ENCODE measurements around the gene CENPX.

The CENPX gene

DNA sequence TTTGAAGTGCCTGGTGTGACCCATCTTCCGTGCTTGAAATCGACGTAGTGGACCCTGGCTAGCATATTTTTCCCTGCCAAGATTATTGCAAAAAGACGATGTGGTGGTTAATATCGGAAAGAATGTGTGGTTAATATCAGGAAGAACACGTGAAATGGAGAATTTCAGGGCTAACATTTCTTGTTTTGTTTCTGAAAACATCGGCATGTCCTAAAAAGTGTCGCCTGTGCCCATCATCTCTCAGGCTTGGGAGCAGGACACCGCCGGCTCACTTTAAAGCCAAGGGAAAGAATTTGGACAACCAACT is 15.2 kb upstream of the CENPX start:
- peak overlapping the region; percentile 59 for H3K4me3 ChIP-seq (ENCODE audit: extremely low read depth, insufficient read depth, low read length, poor library complexity, severe bottlenecking)
- 31 to 37% methylated on average over 8 to 10 of the region's 10 CpGs for WGBS, 2 experiments (ENCODE audit: insufficient coverage in 2 of 2)

DNA sequence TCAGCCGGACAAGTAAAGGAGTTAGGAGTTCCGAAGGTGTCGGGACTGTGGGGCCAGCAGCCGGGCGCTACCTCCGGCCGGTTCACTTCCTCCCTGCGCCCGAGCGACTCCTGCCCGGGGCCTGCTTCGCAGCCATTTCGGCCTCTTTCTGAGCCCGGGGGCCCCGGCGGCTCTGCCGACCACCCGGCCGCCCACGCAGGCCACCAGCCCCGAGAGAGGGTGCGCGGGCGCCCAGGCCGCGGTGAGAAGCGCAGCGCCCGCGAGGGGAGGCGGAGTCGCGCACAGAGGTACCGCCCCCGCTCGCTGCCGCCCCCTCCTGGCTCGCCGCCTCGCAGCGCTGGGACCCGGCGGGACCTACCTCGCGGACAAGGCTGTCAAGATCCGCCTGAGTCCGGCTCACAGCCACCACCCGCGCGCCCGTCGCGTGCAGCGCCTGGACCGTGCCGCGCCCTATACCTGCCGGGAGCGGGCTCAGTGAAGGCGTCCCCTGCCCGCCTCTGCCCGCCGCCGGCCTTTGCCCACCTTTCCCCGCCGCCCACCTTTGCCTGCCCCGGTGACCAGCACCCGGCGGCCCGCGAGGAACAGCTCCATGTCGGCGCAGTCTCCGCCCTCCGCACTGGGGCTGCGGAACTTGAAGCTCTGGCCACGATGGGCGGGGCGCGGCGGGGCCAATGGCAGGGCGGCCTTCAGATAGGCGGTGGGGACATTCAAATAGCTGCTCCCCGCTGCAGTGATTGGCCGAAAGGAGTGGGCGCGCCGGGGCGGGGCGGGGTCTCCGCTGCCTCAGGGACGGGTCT is 14.6 kb upstream of the CENPX start, which contains the start of gene DCXR:
TSS of gene DCXR (minus strand) at position 606 of the 797 bp plus-strand sequence. CDS start at position 591, 15 bp downstream.
- WGBS, 2 experiments (ENCODE audit: insufficient coverage in 2 of 2): 0 to 1% methylated on average over 64 to 71 of the region's 92 CpGs

More for the DNA sequence above, 15.2 kb upstream of the CENPX start:
- peak overlapping the region; percentile 31 for H3K27ac ChIP-seq (ENCODE audit: low read depth, low read length, severe bottlenecking)
- peaks cover 20% of the 10 kb centered on the region for H3K36me3 ChIP-seq (ENCODE audit: control insufficient read depth, insufficient read depth, low read length)
- H3K9me3 ChIP-seq (ENCODE audit: control insufficient read depth, low read length): no peaks in the 10 kb centered on the region
- peaks cover 10% of the 10 kb centered on the region for H3K4me1 ChIP-seq (ENCODE audit: control insufficient read depth, insufficient read depth, low read length, poor library complexity, severe bottlenecking)

DNA sequence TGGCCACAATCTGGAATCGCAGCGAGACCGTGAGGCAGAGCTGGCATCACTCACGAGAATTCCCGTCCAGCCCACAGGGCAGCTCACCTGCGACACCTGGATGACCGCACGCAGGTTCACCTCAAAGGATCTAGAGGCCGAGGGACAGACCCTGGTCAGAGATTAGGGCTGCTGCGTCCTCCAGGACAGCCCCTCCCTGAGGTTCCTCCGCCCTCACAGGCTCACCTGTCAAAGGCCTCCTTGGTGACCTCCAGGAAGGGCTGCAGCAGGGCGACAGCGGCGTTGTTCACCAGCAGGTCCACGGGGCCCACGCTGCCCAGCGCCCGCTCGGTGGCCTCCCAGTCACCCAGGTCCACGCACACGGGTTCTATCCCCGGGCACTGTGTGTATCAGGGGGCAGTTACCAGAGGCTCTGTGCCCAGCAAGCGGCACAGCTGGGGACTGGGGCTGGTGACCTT is 14.0 kb upstream of the CENPX start:
- H3K9me3 ChIP-seq (ENCODE audit: control insufficient read depth, low read length): no peaks in the 10 kb centered on the region
- H3K4me3 ChIP-seq (ENCODE audit: extremely low read depth, insufficient read depth, low read length, poor library complexity, severe bottlenecking): peak overlapping the region; percentile 59
- 64 to 71% methylated on average over 23 of the region's 23 CpGs for WGBS, 2 experiments (ENCODE audit: insufficient coverage in 2 of 2)
- H3K36me3 ChIP-seq (ENCODE audit: control insufficient read depth, insufficient read depth, low read length): peaks cover 20% of the 10 kb centered on the region
- peak overlapping the region; percentile 51 for H3K27ac ChIP-seq (ENCODE audit: low read depth, low read length, severe bottlenecking)
- peaks cover 16% of the 10 kb centered on the region for H3K4me1 ChIP-seq (ENCODE audit: control insufficient read depth, insufficient read depth, low read length, poor library complexity, severe bottlenecking)

More for the DNA sequence above, 14.6 kb upstream of the CENPX start, which contains the start of gene DCXR:
- Histone ChIP-seq H3K4me1 (ENCODE audit: control insufficient read depth, insufficient read depth, low read length, poor library complexity, severe bottlenecking) (peaks cover 16% of the 10 kb centered on the region), H3K27ac (ENCODE audit: low read depth, low read length, severe bottlenecking) (peak within 1 kb of the TSS; percentile 87), H3K4me3 (ENCODE audit: extremely low read depth, insufficient read depth, low read length, poor library complexity, severe bottlenecking) (peak within 1 kb of the TSS; percentile 59), H3K9me3 (ENCODE audit: control insufficient read depth, low read length) (no peaks in the 10 kb centered on the region), H3K36me3 (ENCODE audit: control insufficient read depth, insufficient read depth, low read length) (peaks cover 20% of the 10 kb centered on the region)

DNA sequence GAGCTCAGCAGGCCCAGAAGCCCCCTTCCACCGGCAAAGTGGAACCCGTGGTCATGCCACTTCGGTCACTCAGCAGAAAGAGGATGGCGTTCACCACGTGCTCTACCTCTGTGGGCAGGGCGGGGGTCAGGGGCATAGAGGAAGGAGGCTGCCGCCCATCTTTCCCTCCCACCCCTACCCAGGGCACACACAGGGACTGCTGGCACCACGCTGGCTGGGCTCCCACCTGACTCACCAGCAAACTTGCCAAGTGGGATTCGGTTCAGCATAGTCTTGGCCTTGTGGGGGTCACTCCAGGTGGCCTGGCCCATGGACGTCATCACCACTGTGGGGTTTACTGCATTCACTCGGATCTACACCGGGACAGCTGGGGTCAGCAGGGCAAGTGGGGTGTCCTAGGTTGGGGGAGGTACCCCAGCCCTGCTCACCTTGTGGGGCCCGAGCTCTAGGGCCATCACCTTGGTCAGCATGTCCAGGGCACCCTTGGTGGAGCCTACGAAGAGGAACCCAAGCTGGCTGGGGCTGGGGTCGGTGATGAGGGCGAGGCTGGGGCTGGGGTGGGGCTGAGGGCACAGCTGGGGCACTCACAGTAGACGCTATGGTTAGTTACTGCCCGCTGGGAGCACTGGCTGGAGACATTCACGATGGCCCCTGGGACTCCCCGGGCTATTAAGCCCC is 13.4 kb upstream of the CENPX start:
- peaks cover 20% of the 10 kb centered on the region for H3K36me3 ChIP-seq (ENCODE audit: control insufficient read depth, insufficient read depth, low read length)
- no peaks in the 10 kb centered on the region for H3K9me3 ChIP-seq (ENCODE audit: control insufficient read depth, low read length)
- 94 to 96% methylated on average over 13 to 18 of the region's 20 CpGs for WGBS, 2 experiments (ENCODE audit: insufficient coverage in 2 of 2)
- H3K4me3 ChIP-seq (ENCODE audit: extremely low read depth, insufficient read depth, low read length, poor library complexity, severe bottlenecking): peak overlapping the region; percentile 59
- H3K27ac ChIP-seq (ENCODE audit: low read depth, low read length, severe bottlenecking): no peak overlapping the region
- H3K4me1 ChIP-seq (ENCODE audit: control insufficient read depth, insufficient read depth, low read length, poor library complexity, severe bottlenecking): peaks cover 16% of the 10 kb centered on the region

DNA sequence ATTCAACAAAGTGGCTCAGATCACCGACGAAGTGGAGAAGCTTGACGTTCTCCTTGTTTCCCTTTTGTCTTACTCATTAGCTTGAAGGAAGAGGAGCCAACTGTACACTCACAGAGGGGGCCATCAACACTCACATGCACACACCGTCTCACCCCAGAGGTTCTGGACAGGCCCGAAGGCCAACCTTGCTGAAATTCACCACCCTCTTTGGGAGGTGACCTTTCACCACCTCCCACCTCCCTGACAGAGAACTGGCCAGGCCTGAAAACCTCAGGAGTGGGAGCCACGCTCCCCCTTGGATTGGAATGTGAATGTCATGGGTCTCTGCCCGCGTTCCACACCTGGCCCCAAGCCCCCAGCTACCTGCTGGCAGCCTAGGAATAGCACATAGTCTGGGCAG is 12.8 kb upstream of the CENPX start:
- no peaks in the 10 kb centered on the region for H3K9me3 ChIP-seq (ENCODE audit: control insufficient read depth, low read length)
- peaks cover 16% of the 10 kb centered on the region for H3K4me1 ChIP-seq (ENCODE audit: control insufficient read depth, insufficient read depth, low read length, poor library complexity, severe bottlenecking)
- WGBS, 2 experiments (ENCODE audit: insufficient coverage in 2 of 2): 89 to 94% methylated on average over 5 of the region's 8 CpGs
- H3K27ac ChIP-seq (ENCODE audit: low read depth, low read length, severe bottlenecking): no peak overlapping the region
- peaks cover 20% of the 10 kb centered on the region for H3K36me3 ChIP-seq (ENCODE audit: control insufficient read depth, insufficient read depth, low read length)
- H3K4me3 ChIP-seq (ENCODE audit: extremely low read depth, insufficient read depth, low read length, poor library complexity, severe bottlenecking): no peak overlapping the region

GRCh38 chr17:82034371-82035011 is 11.8 kb upstream of the CENPX start:
- Histone ChIP-seq H3K36me3 (ENCODE audit: control insufficient read depth, insufficient read depth, low read length) (peaks cover 20% of the 10 kb centered on the region), H3K9me3 (ENCODE audit: control insufficient read depth, low read length) (no peaks in the 10 kb centered on the region), H3K4me1 (ENCODE audit: control insufficient read depth, insufficient read depth, low read length, poor library complexity, severe bottlenecking) (peaks cover 16% of the 10 kb centered on the region), H3K27ac (ENCODE audit: low read depth, low read length, severe bottlenecking) (no peak overlapping the region), H3K4me3 (ENCODE audit: extremely low read depth, insufficient read depth, low read length, poor library complexity, severe bottlenecking) (no peak overlapping the region)
- 84 to 85% methylated on average over 19 of the region's 23 CpGs for WGBS, 2 experiments (ENCODE audit: insufficient coverage in 2 of 2)

GRCh38 chr17:82033359-82034085 is 10.8 kb upstream of the CENPX start:
- no peaks in the 10 kb centered on the region for H3K9me3 ChIP-seq (ENCODE audit: control insufficient read depth, low read length)
- no peak overlapping the region for H3K4me3 ChIP-seq (ENCODE audit: extremely low read depth, insufficient read depth, low read length, poor library complexity, severe bottlenecking)
- peaks cover 16% of the 10 kb centered on the region for H3K4me1 ChIP-seq (ENCODE audit: control insufficient read depth, insufficient read depth, low read length, poor library complexity, severe bottlenecking)
- WGBS, 2 experiments (ENCODE audit: insufficient coverage in 2 of 2): 94 to 97% methylated on average over 20 to 29 of the region's 38 CpGs
- peaks cover 24% of the 10 kb centered on the region for H3K36me3 ChIP-seq (ENCODE audit: control insufficient read depth, insufficient read depth, low read length)
- H3K27ac ChIP-seq (ENCODE audit: low read depth, low read length, severe bottlenecking): no peak overlapping the region

DNA sequence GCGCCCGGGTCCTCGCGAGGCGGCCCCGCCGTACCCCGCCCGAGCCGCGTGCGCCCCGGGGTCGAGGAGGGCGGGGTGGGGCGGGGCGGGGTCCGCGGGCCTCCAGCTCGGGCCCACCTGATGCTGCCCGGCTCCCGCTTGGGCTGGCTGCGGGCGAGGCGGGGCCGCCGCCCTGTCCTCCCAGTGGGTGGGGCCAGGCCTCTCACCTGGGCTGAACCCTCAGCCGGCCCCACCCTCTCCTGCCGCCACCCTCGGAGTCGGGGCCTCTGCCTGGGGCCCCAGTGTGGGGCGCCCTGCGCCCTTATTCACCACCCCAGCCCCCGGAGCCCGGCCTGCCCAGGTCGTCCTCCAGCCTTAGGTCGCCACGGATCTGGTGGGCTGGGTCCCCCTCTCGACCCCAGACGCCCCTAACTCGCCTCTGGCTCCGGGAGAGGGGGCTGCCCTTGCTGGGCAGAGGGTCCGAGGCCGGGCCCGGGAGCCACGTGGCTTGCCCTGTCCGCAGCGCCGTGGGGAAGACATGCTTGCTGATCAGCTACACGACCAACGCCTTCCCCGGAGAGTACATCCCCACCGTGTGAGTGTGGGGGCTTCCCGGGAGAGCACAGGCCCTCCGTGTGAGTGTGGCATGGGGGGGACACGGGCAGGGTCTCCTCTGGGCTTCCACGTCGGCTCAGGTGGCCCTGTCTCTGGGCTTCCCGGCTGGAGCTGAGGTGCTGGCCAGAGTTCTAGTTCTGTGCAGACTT is 9.4 kb upstream of the CENPX start:
- Histone ChIP-seq H3K4me3 (ENCODE audit: extremely low read depth, insufficient read depth, low read length, poor library complexity, severe bottlenecking) (peak overlapping the region; percentile 54), H3K9me3 (ENCODE audit: control insufficient read depth, low read length) (no peaks in the 10 kb centered on the region), H3K36me3 (ENCODE audit: control insufficient read depth, insufficient read depth, low read length) (peaks cover 24% of the 10 kb centered on the region), H3K27ac (ENCODE audit: low read depth, low read length, severe bottlenecking) (no peak overlapping the region), H3K4me1 (ENCODE audit: control insufficient read depth, insufficient read depth, low read length, poor library complexity, severe bottlenecking) (peaks cover 14% of the 10 kb centered on the region)
- 10 to 11% methylated on average over 49 to 55 of the region's 59 CpGs for WGBS, 2 experiments (ENCODE audit: insufficient coverage in 2 of 2)

- Histone ChIP-seq H3K9me3 (ENCODE audit: control insufficient read depth, low read length) (no peaks in the 10 kb centered on the region), H3K36me3 (ENCODE audit: control insufficient read depth, insufficient read depth, low read length) (peaks cover 24% of the 10 kb centered on the region), H3K27ac (ENCODE audit: low read depth, low read length, severe bottlenecking) (peak within 1 kb of the TSS; percentile 29), H3K4me3 (ENCODE audit: extremely low read depth, insufficient read depth, low read length, poor library complexity, severe bottlenecking) (peak within 1 kb of the TSS; percentile 54), H3K4me1 (ENCODE audit: control insufficient read depth, insufficient read depth, low read length, poor library complexity, severe bottlenecking) (peaks cover 8% of the 10 kb centered on the region)
- WGBS, 2 experiments (ENCODE audit: insufficient coverage in 2 of 2): 0 to 2% methylated on average over 17 to 23 of the region's 96 CpGs
Observed at GRCh38 chr17:82031303-82031884, 8.7 kb upstream of the CENPX start, which contains the start of gene RAC3. RAC3 (plus strand) TSS chr17:82031678; CDS start chr17:82031762, 84 bp downstream.
